Thoracic aorta (tissue), 2 donors: Measurements from ENCODE around the gene KCTD17. TPM values are rescaled to one million over a fixed set of nuclear protein-coding genes. Genes with fewer than 3 reads are reported as not detected.

Experiments
- ATAC-seq: fragments of 150-250 bp; one replicate; pipeline ENCODE4 v1.8.0; 2017; ENCODE audit warnings: low read depth; ENCODE audit not compliant: insufficient number of reproducible peaks, low FRiP score
- DNase-seq: peaks from one replicate; pipeline ENCODE4 v3.0.0-alpha.2; 2020; ENCODE audit warnings: low spot score
- H3K27ac ChIP-seq, 2 donors: fragments of 200-600 bp; sonication (generic); 1 replicate in 1 of 2; 2 replicates in 1 of 2; pipeline ENCODE4 v1.5.1; 2016; ENCODE audit warnings: mild to moderate bottlenecking in 2 of 2, moderate library complexity in 2 of 2
- H3K27me3 ChIP-seq: fragments of 200-600 bp; sonication (generic); replicated peaks from 2 replicates; pipeline ENCODE4 v1.6.0; 2016; ENCODE audit warnings: mild to moderate bottlenecking; ENCODE audit not compliant: insufficient read depth
- H3K36me3 ChIP-seq: fragments of 200-600 bp; sonication (generic); one replicate; pipeline ENCODE4 v1.5.1; 2016
- H3K4me1 ChIP-seq, 2 donors: fragments of 200-600 bp; sonication (generic); 1 replicate in 1 of 2; 2 replicates in 1 of 2; pipeline versions ENCODE4 v1.5.1 to v1.6.0; 2016; ENCODE audit warnings: low read depth in 2 of 2, mild to moderate bottlenecking in 1 of 2; ENCODE audit not compliant: control insufficient read depth in 1 of 2
- H3K4me3 ChIP-seq: fragments of 200-600 bp; sonication (generic); 2 replicates; pipeline ENCODE4 v1.5.1; 2016; ENCODE audit warnings: mild to moderate bottlenecking
- H3K9me3 ChIP-seq: fragments of 200-600 bp; sonication (generic); 2 replicates; pipeline ENCODE4 v1.5.1; 2016
- total RNA-seq, 2 donors: library from RNA; depleted of rRNA; stranded (reverse); fragments of >200 nt; gene quantifications; one replicate each; pipeline versions ENCODE4 v1.1.0 to v1.2.3, GENCODE V29; 2016
- TF ChIP-seq, protein P1 (sequence below): fragments of 200-600 bp; sonication (generic); IDR thresholded peaks from one replicate; pipeline ENCODE4 v1.5.1; 2019; ENCODE audit warnings: antibody characterized with exemption

Gene KCTD17
- total RNA-seq, 2 donors from 2014 or later = 16.7 to 32.4 TPM

DNA sequence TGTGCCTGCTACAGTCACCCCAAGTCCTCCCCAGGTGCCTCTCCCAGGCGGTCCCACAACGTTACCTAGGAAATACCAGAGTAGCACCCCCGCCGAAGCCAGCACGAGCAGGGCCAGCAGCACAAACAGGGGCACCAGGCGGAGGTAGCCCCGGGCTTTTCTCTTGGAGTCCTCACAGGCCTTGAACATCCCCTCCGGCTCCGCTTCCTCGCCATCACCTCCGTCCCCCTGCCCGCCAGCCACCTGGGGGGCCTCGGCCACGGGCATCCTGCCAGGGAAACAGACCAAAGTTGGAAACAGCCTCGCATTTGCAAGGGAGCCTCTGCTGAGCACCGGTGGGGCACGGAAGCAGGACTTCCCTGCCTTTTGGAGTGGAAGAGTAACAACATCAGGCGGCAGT lies 51.6 kb downstream of the KCTD17 start:
- no peak for DNase-seq
- H3K9me3 ChIP-seq = no peaks in the 10 kb centered on the region
- no peaks in the 10 kb centered on the region for H3K27me3 ChIP-seq
- H3K36me3 ChIP-seq = no peaks in the 10 kb centered on the region
- H3K4me3 ChIP-seq = no peak overlapping the region
- H3K4me1 ChIP-seq = no peaks in the 10 kb centered on the region
- ATAC-seq = no peak
- TF ChIP-seq, protein P1, sequence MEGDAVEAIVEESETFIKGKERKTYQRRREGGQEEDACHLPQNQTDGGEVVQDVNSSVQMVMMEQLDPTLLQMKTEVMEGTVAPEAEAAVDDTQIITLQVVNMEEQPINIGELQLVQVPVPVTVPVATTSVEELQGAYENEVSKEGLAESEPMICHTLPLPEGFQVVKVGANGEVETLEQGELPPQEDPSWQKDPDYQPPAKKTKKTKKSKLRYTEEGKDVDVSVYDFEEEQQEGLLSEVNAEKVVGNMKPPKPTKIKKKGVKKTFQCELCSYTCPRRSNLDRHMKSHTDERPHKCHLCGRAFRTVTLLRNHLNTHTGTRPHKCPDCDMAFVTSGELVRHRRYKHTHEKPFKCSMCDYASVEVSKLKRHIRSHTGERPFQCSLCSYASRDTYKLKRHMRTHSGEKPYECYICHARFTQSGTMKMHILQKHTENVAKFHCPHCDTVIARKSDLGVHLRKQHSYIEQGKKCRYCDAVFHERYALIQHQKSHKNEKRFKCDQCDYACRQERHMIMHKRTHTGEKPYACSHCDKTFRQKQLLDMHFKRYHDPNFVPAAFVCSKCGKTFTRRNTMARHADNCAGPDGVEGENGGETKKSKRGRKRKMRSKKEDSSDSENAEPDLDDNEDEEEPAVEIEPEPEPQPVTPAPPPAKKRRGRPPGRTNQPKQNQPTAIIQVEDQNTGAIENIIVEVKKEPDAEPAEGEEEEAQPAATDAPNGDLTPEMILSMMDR = no peak
- H3K27ac ChIP-seq = no peak overlapping the region

DNA sequence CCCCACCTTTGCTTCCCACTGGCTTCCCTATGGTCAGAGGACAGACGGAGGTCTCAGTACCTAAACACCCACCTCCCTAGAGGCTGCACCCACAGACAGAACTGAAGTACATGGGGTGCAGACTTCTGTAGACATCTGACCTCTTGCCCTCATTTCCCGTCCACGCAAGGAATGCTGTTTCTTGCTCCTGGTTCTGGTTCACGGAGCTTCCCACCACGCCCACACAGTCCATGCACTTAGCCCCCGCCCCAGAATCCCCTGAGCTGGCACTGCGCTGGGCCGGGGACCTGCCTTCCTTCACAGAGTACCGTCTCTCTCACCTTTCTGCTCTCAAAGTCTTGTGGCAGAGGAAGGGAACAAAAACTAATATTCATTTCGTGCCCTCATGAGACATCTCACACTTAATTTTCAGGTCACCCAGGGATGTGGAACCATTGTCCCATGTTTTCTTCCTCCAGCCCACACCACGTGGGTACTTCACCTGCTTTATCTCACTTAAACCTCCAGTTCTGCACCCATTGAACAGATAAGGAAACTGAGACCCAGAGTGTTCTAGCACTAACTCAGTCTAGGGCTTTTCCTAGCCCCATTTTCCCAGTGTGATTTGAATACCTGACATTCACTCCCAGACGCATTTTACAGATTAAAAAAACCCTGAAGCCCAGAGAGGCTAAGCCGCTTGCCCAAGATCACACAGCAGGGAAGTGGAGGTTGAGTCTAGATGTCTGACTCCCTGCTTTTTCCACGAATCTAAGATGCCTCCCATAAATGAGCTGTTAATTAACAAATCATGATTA lies 52.3 kb downstream of the KCTD17 start:
- ATAC-seq (no peak), DNase-seq (no peak)
- H3K27me3 ChIP-seq = no peaks in the 10 kb centered on the region
- TF ChIP-seq, protein P1 = no peak
- no peaks in the 10 kb centered on the region for H3K4me1 ChIP-seq
- no peak overlapping the region for H3K27ac ChIP-seq
- no peaks in the 10 kb centered on the region for H3K36me3 ChIP-seq
- H3K9me3 ChIP-seq = no peaks in the 10 kb centered on the region
- H3K4me3 ChIP-seq = no peak overlapping the region

DNA sequence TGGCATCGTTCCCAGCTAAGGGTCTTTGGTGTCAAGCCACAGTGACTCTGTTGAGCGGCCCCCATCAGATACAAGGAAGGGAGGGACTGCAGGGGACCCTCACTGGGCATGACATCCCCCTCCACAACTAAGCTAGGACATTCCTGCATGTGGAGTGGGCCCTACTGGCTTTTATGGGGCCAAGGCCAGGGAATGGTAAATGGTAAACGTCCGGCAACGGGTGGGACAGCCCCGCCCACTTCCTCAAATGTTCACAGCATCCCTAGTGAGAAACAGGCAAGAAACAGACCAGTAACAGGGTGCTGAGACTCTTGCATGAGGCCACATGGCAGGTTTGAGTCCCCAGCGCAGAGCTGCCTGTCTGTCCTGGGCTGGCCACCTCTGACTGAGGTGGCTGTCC lies 53.6 kb downstream of the KCTD17 start:
- H3K27ac ChIP-seq = no peak overlapping the region
- no peaks in the 10 kb centered on the region for H3K27me3 ChIP-seq
- no peak overlapping the region for H3K4me3 ChIP-seq
- DNase-seq (no peak), ATAC-seq (no peak)
- no peaks in the 10 kb centered on the region for H3K4me1 ChIP-seq
- no peaks in the 10 kb centered on the region for H3K9me3 ChIP-seq
- H3K36me3 ChIP-seq = no peaks in the 10 kb centered on the region
- TF ChIP-seq, protein P1 = no peak

DNA sequence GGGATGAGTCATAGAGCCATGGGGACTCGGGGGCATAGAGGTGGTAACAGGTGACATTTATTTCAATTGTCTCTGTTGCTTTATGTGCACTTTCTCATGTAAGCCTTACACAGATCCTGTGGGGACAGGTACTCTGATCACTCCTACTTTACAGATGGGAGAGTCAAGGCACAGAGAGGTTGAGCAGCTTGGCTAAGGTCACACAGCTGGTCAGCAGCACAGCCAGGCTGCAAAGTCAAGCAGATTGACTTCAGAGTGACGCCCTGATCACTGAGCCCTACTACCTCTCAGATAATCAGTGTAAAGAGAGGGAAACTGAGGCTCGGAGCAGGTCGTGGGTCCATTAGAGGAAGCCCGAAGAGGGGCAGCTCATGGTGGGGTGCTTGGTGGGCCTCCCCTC lies 54.4 kb downstream of the KCTD17 start:
- no peaks in the 10 kb centered on the region for H3K36me3 ChIP-seq
- no peak for ATAC-seq
- TF ChIP-seq, protein P1 = no peak
- H3K27ac ChIP-seq = no peak overlapping the region
- no peak for DNase-seq
- H3K27me3 ChIP-seq = no peaks in the 10 kb centered on the region
- H3K4me1 ChIP-seq = no peaks in the 10 kb centered on the region
- no peak overlapping the region for H3K4me3 ChIP-seq
- no peaks in the 10 kb centered on the region for H3K9me3 ChIP-seq

DNA sequence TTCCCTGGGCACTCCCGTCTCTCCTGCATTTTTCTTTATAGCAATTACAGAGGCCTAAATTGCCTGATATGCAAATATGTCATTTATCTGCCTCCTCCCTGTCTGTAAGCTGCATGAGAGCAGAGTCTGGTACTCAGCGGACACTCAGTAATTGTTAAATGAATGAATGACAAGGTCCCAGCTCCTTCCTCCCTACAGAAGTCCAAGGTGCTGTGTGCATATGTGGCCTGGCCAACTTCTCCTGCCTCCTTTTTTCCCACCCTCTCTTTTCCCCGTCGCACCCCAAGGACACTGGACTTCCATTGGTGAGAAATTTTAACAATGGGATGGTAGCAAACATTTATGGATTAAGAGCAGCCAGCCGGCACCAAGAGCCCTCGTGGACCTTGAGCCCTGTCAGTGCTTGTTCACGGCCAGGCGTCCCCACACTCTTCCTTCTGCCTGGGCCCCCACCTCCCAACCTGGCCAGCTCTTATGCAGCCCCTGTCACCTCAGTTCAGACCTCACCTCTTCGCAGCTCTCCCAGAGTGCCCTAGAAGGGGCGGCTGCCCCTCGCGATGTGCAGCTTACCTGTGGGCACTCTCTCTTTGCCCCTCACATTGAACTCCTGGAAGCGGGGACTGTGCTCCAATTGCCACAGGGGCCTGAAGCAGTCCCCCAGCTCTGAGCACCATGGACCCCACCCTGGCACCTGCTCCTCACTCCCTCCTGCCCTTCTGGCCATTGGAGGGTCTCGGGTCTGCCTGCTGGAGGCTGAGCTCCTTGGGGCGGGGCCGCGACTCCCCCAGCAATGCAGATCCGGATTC lies 56.5 kb downstream of the KCTD17 start:
- Histone ChIP-seq H3K4me1 (no peaks in the 10 kb centered on the region), H3K27me3 (no peaks in the 10 kb centered on the region), H3K9me3 (no peaks in the 10 kb centered on the region), H3K4me3 (no peak overlapping the region), H3K36me3 (no peaks in the 10 kb centered on the region), H3K27ac (no peak overlapping the region)
- DNase-seq = no peak
- ATAC-seq = no peak
- TF ChIP-seq, protein P1 = no peak
